ENCODE results near the gene ZC2HC1B. TPM values are rescaled to one million over a fixed set of nuclear protein-coding genes. Genes with fewer than 3 reads are reported as not detected.

Gene ZC2HC1B
- polyA plus RNA-seq, 2 donors: 0.08 to 0.14 TPM

- no peaks in the 10 kb centered on the region for H3K9me3 ChIP-seq (ENCODE audit: control insufficient read depth in 2 of 2, insufficient read depth in 1 of 2, low read depth in 1 of 2, low read length in 1 of 2)
- H3K36me3 ChIP-seq (ENCODE audit: control insufficient read depth in 2 of 2, insufficient read depth in 2 of 2, low read length in 1 of 2): no peaks in the 10 kb centered on the region
- no peak overlapping the region for H3K27ac ChIP-seq (ENCODE audit: low read depth in 2 of 2, low read length in 1 of 2)
- no peaks in the 10 kb centered on the region for H3K27me3 ChIP-seq (ENCODE audit: control insufficient read depth in 1 of 2, insufficient read depth in 2 of 2, low read length in 2 of 2)
- 80 to 82% methylated on average over 13 of the region's 13 CpGs for WGBS, 2 donors
- H3K4me1 ChIP-seq (ENCODE audit: control insufficient read depth in 2 of 2, insufficient read depth in 2 of 2, low read length in 1 of 2): no peaks in the 10 kb centered on the region
- no peak overlapping the region for H3K4me3 ChIP-seq (ENCODE audit: low read depth in 1 of 2, low read length in 2 of 2)
Measured at GRCh38 chr6:143973097-143973966, 109.1 kb downstream of the ZC2HC1B start.

DNA sequence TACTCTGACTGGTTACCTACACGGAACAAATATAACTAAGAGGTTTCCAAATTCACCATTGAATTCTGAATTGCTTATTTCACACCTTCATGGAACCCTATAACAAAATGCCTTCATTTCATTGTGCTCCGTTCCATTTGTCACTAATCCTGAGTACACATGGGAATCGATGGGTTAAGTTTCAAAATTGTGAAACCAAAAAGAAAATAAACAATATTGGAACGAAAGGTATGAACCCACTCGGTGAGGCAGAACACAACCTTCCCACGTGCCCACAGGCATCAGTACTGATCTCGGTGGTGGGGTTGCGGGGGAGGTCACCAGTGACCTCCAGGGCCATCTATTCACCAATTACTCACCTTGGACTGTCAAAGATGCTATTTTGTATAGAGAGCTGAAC, 109.8 kb downstream of the ZC2HC1B start:
- Histone ChIP-seq H3K4me1 (ENCODE audit: control insufficient read depth in 2 of 2, insufficient read depth in 2 of 2, low read length in 1 of 2) (no peaks in the 10 kb centered on the region), H3K9me3 (ENCODE audit: control insufficient read depth in 2 of 2, insufficient read depth in 1 of 2, low read depth in 1 of 2, low read length in 1 of 2) (no peaks in the 10 kb centered on the region), H3K4me3 (ENCODE audit: low read depth in 1 of 2, low read length in 2 of 2) (no peak overlapping the region), H3K27ac (ENCODE audit: low read depth in 2 of 2, low read length in 1 of 2) (no peak overlapping the region), H3K36me3 (ENCODE audit: control insufficient read depth in 2 of 2, insufficient read depth in 2 of 2, low read length in 1 of 2) (no peaks in the 10 kb centered on the region), H3K27me3 (ENCODE audit: control insufficient read depth in 1 of 2, insufficient read depth in 2 of 2, low read length in 2 of 2) (no peaks in the 10 kb centered on the region)
- WGBS, 2 donors: 66 to 72% methylated on average over 8 of the region's 8 CpGs

- Histone ChIP-seq H3K4me3 (ENCODE audit: low read depth in 1 of 2, low read length in 2 of 2) (no peak overlapping the region), H3K27ac (ENCODE audit: low read depth in 2 of 2, low read length in 1 of 2) (no peak overlapping the region), H3K36me3 (ENCODE audit: control insufficient read depth in 2 of 2, insufficient read depth in 2 of 2, low read length in 1 of 2) (no peaks in the 10 kb centered on the region), H3K4me1 (ENCODE audit: control insufficient read depth in 2 of 2, insufficient read depth in 2 of 2, low read length in 1 of 2) (no peaks in the 10 kb centered on the region), H3K9me3 (ENCODE audit: control insufficient read depth in 2 of 2, insufficient read depth in 1 of 2, low read depth in 1 of 2, low read length in 1 of 2) (no peaks in the 10 kb centered on the region), H3K27me3 (ENCODE audit: control insufficient read depth in 1 of 2, insufficient read depth in 2 of 2, low read length in 2 of 2) (no peaks in the 10 kb centered on the region)
- WGBS, 2 donors: 73% methylated on average over 3 of the region's 3 CpGs
Measured at GRCh38 chr6:143976806-143977349, 112.6 kb downstream of the ZC2HC1B start.

- Histone ChIP-seq H3K27me3 (ENCODE audit: control insufficient read depth in 1 of 2, insufficient read depth in 2 of 2, low read length in 2 of 2) (no peaks in the 10 kb centered on the region), H3K36me3 (ENCODE audit: control insufficient read depth in 2 of 2, insufficient read depth in 2 of 2, low read length in 1 of 2) (no peaks in the 10 kb centered on the region), H3K27ac (ENCODE audit: low read depth in 2 of 2, low read length in 1 of 2) (no peak overlapping the region), H3K9me3 (ENCODE audit: control insufficient read depth in 2 of 2, insufficient read depth in 1 of 2, low read depth in 1 of 2, low read length in 1 of 2) (no peaks in the 10 kb centered on the region), H3K4me3 (ENCODE audit: low read depth in 1 of 2, low read length in 2 of 2) (no peak overlapping the region), H3K4me1 (ENCODE audit: control insufficient read depth in 2 of 2, insufficient read depth in 2 of 2, low read length in 1 of 2) (no peaks in the 10 kb centered on the region)
- WGBS, 2 donors: 92 to 100% methylated on average over 1 of the region's 1 CpG
Measured at GRCh38 chr6:143980921-143981320, 116.6 kb downstream of the ZC2HC1B start.

- WGBS, 2 donors: 78 to 80% methylated on average over 2 of the region's 2 CpGs
- no peaks in the 10 kb centered on the region for H3K36me3 ChIP-seq (ENCODE audit: control insufficient read depth in 2 of 2, insufficient read depth in 2 of 2, low read length in 1 of 2)
- H3K27ac ChIP-seq (ENCODE audit: low read depth in 2 of 2, low read length in 1 of 2): no peak overlapping the region
Measured at GRCh38 chr6:143982968-143983367, 118.7 kb downstream of the ZC2HC1B start.

GRCh38 chr6:143984666-143985065, 120.4 kb downstream of the ZC2HC1B start:
- H3K4me3 ChIP-seq (ENCODE audit: low read depth in 1 of 2, low read length in 2 of 2): no peak overlapping the region
- H3K4me1 ChIP-seq (ENCODE audit: control insufficient read depth in 2 of 2, insufficient read depth in 2 of 2, low read length in 1 of 2): no peaks in the 10 kb centered on the region
- 68 to 72% methylated on average over 2 of the region's 2 CpGs for WGBS, 2 donors
- H3K36me3 ChIP-seq (ENCODE audit: control insufficient read depth in 2 of 2, insufficient read depth in 2 of 2, low read length in 1 of 2): no peaks in the 10 kb centered on the region
- no peak overlapping the region for H3K27ac ChIP-seq (ENCODE audit: low read depth in 2 of 2, low read length in 1 of 2)
- H3K27me3 ChIP-seq (ENCODE audit: control insufficient read depth in 1 of 2, insufficient read depth in 2 of 2, low read length in 2 of 2): no peaks in the 10 kb centered on the region
- no peaks in the 10 kb centered on the region for H3K9me3 ChIP-seq (ENCODE audit: control insufficient read depth in 2 of 2, insufficient read depth in 1 of 2, low read depth in 1 of 2, low read length in 1 of 2)

More at GRCh38 chr6:143982968-143983367, 118.7 kb downstream of the ZC2HC1B start:
- H3K4me3 ChIP-seq (ENCODE audit: low read depth in 1 of 2, low read length in 2 of 2): no peak overlapping the region
- no peaks in the 10 kb centered on the region for H3K4me1 ChIP-seq (ENCODE audit: control insufficient read depth in 2 of 2, insufficient read depth in 2 of 2, low read length in 1 of 2)
- no peaks in the 10 kb centered on the region for H3K9me3 ChIP-seq (ENCODE audit: control insufficient read depth in 2 of 2, insufficient read depth in 1 of 2, low read depth in 1 of 2, low read length in 1 of 2)
- H3K27me3 ChIP-seq (ENCODE audit: control insufficient read depth in 1 of 2, insufficient read depth in 2 of 2, low read length in 2 of 2): no peaks in the 10 kb centered on the region

DNA sequence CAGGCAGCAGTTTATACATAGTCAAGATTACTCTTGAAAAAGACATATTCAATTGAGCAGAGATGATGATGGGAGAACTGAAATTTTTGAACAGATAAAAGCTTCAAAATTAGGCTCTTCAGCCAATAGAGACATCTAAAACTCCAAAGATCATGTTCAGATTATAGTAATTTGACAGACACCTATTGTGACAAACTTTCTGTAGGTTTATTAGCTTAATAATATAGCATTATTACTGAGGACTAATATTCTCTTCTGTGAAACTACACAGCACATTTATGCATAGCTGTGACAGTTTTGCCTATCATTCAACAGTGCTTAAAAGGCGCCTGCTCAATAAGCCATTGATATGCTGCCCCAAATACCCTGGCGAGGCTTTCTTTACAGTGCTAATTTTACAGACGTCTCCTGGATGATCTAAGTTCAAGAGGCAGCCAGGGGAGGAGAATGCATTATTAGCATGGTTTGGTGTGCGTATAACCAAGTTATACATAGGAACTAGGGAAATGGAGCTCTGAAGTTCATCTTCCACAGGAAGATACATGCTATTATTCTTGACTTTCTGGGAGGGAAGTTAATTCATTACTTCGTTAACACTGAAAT, 122.3 kb downstream of the ZC2HC1B start:
- H3K36me3 ChIP-seq (ENCODE audit: control insufficient read depth in 2 of 2, insufficient read depth in 2 of 2, low read length in 1 of 2): no peaks in the 10 kb centered on the region
- no peaks in the 10 kb centered on the region for H3K9me3 ChIP-seq (ENCODE audit: control insufficient read depth in 2 of 2, insufficient read depth in 1 of 2, low read depth in 1 of 2, low read length in 1 of 2)
- H3K27me3 ChIP-seq (ENCODE audit: control insufficient read depth in 1 of 2, insufficient read depth in 2 of 2, low read length in 2 of 2): no peaks in the 10 kb centered on the region
- WGBS, 2 donors: 74 to 86% methylated on average over 5 of the region's 5 CpGs
- H3K27ac ChIP-seq (ENCODE audit: low read depth in 2 of 2, low read length in 1 of 2): no peak overlapping the region
- no peaks in the 10 kb centered on the region for H3K4me1 ChIP-seq (ENCODE audit: control insufficient read depth in 2 of 2, insufficient read depth in 2 of 2, low read length in 1 of 2)
- no peak overlapping the region for H3K4me3 ChIP-seq (ENCODE audit: low read depth in 1 of 2, low read length in 2 of 2)

Other genes starting within 250 kb of the ZC2HC1B start
- 10 to 100 TPM; 12.3 to 13.2 TPM for gene PHACTR2, start 186.5 kb upstream of the ZC2HC1B start, polyA plus RNA-seq
- 10 to 100 TPM; 15.8 to 24.5 TPM for gene LTV1, start 21.1 kb upstream of the ZC2HC1B start, polyA plus RNA-seq
- gene PLAGL1, start 143.8 kb downstream of the ZC2HC1B start, polyA plus RNA-seq: 10 to 100 TPM; 18.7 to 21.0 TPM
- 100 to 1,000 TPM in 1 of 2 donors, 10 to 100 TPM in 1; 65.5 to 206 TPM for gene SF3B5, start 231.1 kb downstream of the ZC2HC1B start, polyA plus RNA-seq